SKM-1 treated with dmso at 0.1 percent for 144 hours (cell line): ENCODE data around the gene SLC5A5.

ENCODE experiments used
- DNase-seq: peaks from one replicate; lab custom pipeline; 2025; ENCODE audit not compliant: unreplicated experiment; lab: John Stamatoyannopoulos, UW

The SLC5A5 gene

DNA sequence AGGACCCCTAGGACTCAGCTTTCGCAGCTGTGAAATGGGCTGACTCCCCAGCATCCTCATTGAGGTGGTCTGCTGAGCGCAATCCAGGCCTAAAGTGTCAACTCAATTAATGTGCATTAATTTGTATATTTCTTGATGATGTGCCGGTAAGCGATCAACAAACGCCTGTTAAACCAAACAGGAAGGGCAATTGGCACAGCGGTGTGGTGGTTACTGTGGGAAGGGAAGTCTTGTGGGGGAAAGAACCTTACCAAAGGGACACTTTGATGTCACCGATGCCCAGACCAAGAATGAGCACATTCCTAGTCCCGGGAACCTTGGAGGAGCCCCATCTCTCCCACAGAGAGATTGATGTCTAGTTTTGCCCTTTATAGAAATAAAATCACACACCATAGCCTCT lies 25.6 kb upstream of the SLC5A5 start:
- no peak for DNase-seq

DNA sequence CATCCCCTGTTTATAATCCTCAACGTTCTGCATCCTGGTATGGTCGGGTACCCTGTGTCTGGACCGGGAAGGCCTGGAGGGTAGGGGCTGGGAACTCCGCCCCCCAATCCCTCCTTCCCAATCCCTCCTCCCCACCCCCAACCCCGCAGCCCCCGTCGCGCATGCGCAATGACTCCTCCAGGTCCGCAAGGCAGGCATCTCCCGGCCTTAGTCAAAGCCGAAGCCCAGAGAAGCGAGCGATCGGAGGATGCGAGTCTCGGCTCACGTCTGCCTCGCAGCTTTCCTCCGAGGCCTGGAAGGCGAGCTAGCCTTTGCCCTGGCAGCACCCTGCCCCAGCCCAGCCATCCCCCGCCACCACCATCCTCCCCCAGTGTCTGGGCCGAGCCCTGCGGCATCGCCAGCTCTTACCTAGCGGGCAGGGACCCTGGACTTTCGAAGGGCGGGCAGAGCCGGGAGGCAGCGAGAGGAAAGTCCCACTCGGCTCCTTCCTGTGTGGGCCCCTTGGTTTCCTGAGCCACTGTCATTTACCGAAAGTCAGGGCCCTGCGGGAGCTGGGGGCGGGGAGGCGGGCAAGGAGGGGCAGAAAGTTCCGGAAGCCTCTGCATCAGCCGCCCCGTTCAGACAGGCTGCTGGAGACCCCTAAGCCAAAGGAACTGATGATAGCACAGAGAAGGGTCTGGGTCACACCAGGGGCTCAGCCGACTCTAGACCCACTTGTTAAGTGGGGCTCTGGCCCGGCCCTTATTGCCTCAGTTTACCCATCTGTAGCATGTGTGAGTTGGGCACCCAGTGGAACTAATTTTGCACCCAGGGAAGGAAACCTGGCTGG lies 24.0 kb upstream of the SLC5A5 start, which contains the start of gene JAK3:
Gene JAK3, minus strand, starts transcription at position 445 of the 829 bp plus-strand sequence. CDS start 3,565 bp downstream, outside the sequence.
- DNase-seq: no peak

DNA sequence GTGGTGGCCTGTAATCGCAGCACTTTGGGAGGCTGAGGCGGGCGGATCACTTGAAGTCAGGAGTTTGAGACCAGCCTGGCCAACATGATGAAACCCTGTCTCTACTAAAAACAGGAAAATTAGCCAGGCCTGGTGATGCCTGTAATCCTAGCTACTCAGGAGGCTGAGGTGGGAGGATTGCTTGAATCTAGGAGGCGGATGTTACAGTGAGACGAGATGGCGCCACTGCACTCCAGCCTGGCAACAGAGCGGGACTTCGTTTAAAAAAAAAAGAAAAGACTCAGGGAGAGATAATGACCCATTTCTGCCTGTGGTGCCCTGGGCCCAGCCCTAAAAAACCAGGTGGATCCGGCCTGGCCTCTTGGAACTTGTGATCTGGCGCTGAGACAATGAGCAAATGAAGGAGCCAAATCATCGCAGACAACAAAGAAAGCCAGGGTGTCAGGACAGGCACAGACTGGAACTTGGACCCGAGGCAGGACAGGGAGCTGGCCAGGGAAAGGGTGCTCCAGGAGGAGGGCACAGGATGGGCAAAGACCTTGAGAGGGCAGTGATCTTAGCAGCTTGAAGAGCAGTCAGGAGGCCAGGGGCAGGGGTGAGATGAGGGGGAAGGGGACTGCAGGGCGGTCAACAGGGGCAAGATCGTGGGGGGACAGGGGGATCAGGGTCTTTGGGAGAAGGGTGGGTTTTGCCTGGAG lies 23.0 kb upstream of the SLC5A5 start:
- no peak for DNase-seq

DNA sequence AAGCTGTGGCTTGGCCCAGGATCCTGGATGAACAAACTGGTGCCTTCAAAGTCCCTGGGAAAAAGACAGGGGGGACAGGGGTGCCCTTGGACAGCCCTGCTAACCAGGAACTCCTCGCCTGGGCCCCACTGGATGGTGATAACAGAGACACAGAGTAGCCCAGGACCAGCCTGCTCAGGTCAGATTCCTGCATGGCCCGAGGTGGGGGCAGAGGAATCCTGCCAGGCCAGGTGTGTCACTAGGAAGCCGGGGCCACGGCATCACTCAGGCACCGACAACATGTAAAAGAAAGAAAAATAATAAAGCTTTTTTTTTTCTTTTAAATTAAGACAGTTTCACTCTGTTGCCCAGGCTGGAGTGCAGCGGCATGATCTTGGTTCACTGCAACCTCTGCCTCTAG lies 17.7 kb upstream of the SLC5A5 start:
- DNase-seq: no peak

DNA sequence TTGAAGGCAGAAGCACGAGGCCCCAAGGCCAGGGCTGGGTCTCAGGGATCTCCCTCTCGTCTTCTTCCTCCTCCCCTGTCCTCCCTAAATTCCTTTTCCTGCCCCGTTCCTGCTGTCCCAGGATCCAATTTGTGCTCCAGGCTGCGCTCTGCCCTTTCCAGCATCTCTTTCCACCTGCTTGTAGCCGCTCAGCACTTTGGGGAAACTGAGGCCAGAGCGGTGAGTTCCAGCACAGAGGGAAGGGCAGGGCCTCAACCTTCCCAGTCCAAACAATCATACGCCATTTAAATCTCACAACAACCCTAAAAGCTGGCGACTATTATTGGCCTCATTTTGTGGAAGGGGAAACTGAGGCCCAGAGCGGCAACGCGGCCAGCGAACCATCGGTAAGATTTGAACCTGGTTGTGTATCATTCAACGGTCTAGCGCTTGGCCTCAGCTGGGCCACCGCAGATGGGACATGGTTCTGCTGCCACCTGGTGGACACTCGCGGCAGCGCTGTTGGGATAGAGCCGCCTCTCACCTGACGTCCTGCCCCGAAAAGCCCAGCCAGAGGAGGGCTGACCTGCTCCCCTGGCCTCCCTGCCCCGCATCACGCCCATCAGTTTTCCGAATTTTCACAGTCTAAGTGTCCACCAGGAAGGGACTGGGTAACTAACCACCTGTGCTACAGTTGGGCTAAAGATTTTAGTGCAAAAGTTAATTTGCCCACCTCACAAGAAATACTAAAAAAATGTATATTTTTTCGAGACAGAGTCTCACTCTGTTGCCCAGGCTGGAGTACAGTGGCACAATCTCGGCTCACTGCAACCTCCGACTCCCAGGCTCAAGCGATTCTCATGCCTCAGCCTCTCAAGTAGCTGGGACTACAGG lies 16.2 kb upstream of the SLC5A5 start:
- peak; percentile 65 for DNase-seq

DNA sequence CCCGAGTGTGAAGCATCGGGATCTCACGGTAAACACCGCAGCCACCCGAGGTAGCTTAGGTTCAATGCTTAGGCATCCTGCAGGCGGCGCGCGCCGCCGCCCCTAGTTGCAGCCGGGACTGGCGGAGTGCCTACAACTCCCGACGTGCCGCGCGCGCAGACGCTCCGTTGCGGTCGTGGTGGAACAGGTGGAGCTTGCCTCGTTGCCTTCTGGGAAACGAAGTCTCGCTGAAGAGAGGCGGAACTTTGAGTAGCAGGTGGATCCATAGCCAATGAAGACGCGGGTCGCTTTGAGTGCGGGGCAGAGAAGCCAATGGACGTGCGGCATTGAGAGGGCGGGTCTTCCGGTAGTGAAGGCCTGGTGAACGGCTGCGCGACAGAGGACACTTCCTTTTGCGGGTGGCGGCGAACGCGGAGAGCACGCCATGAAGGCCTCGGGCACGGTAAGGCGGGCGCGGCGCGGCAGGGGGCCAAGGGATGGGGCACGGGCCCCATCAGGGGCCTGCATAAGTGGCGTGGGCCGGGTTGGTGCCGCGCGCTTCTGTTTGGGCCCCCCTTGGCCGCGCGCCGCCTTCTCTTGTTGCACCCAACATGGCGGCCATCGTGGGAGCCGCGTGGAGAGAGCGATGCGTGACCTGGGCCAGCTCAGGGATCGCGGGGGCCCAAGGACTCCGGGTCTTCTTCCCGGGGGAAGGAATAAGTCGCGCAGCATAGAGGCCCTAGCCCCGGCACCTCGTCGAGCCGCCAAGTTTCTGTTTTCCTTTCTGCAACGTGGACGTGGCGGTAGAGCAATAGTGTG lies 12.0 kb upstream of the SLC5A5 start, which contains the start of gene RPL18A:
Gene RPL18A, plus strand, starts transcription at position 378 of the 798 bp plus-strand sequence. Its CDS starts 47 bp downstream, at position 425.
- peak; percentile 99 for DNase-seq

DNA sequence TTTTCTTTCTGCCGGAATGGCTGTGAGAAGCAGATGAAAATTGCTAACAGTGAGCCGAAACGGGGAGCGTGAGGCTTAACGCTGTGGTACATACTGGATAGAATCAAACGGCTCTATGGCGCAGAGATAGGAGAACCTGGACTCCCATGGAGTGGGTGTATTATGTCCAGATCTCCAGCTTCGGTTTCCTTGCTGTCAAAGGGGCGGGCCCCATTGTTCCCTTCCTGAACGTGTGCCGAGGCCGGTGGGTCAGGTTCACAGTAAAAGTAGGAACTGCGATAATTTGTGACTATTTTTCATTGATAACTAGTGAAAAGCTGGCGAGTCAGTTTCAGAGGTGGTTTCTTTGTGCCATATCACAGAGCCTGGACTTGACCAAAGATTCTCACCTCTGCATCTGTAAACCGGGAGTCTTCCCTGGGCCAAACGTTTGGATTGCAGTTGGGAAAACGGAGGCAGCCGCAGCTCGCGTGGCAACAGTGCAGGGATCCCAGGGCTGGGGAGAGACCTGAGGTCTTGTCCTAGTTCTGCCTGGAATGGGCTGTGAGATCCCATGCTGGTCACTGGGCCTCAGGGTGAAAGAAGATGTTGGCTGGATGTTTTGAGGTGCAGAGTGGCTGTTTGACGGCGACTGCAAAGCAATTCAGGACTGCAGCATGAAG lies 11.3 kb upstream of the SLC5A5 start:
- DNase-seq: no peak

DNA sequence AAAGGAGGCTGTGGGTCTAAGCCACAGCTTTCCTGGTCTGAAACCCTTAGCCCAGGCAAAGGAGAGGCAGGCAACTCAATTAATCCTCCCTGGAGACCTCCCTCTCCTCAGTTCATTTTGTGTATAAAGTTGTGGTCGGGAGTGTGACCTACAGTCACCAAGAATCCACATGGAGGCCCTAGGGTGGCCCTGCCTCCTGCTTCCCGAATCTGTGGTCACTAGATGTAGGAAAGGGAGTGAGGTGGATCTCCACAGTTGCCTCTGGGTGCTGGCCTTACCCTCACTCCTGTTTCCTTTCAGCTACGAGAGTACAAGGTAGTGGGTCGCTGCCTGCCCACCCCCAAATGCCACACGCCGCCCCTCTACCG lies 10.8 kb upstream of the SLC5A5 start:
- DNase-seq: no peak

DNA sequence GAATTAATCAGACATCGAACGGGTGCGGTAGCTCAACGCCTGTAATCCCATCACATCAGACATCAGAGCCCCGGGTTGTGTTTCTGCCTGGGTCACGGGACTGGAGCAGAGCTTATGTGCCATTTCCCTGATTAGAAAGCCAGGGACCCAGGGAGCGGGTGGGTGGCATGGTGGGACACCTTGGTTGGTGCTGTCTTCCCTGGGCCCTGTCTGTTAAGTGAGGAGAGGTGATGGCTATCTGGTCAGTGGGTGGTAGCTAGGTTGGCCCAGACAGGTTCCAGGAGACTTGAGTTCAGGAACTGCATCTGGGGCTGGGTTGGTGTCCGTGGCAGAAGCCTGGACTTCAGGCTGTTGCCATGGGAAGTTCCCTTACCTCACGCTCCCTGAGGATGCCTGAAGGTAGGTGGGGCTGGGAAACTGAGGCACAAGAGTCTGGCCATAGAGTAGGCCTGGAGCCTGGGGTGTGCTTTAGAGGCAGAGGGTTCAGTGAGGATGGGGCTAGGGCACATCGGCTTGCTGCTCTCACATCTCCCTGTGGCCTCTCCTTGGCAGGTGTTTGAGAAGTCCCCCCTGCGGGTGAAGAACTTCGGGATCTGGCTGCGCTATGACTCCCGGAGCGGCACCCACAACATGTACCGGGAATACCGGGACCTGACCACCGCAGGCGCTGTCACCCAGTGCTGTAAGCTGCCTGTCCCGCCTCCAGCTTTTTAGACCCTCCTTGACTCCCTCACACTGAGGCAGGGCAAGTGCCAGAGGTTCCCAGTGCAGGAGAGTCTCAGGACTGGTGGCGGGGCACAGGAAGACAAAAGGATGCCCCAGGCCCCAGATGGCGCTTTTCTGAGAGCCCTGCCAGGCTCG lies 10.0 kb upstream of the SLC5A5 start:
- no peak for DNase-seq

DNA sequence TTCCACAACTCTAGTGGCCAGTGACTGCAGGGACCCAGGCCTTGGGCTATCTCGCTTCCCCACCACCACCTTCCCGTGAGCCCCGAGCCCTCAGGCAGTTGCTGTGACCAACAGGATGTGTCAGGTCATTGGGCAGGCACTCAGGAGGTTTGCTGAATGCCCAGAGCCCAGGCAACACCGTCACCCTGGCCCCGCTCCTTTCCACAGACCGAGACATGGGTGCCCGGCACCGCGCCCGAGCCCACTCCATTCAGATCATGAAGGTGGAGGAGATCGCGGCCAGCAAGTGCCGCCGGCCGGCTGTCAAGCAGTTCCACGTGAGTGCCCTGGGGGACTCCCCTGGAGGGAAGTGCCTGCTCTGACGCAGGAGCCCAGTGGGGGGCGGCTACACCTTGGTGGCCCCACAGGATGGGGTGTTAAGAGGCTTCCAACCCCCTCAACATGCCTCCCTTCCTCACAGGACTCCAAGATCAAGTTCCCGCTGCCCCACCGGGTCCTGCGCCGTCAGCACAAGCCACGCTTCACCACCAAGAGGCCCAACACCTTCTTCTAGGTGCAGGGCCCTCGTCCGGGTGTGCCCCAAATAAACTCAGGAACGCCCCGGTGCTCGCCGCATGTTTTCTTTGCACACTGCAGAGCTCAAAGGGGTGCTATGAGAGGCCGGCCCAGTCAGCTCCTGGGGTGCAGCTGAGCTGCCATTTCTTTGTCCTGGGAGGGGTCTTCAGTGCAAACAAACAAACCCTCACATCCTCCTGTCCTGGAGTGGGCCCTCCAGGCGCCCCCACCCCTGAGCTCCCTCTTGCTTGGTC lies 8.8 kb upstream of the SLC5A5 start:
- DNase-seq: no peak

DNA sequence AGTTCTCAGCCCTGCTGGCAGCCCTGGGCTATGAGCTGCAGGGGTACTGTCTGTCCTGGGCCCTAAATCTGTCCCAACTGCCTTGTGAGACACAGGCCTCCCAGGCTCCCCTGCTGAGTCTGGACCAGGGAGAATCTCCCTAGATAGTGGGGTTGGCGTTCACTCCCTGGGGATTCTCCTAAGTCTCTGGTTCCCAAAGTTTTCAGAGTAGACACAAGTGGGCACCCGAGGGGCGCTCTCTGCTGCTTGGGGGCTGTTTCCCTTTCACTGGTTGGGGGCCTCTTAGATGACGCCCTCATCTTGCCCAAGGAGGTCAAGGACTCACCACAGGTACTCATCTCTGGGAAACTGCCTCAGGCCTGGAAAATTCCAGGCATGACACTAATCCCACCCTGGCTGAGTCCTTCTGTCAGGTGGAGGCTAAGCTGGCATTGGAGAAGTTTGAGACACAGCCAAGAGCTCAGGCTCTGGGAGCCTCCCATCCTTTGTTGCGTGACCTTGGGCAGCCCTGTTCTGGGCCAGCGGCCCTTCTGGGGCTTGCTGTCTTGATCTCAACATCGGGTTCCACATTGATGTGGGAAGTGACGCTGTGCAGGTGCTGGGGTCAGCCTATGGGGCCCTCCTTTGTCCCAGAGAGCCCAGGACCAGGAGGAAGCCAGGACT lies 8.1 kb upstream of the SLC5A5 start:
- DNase-seq: no peak

DNA sequence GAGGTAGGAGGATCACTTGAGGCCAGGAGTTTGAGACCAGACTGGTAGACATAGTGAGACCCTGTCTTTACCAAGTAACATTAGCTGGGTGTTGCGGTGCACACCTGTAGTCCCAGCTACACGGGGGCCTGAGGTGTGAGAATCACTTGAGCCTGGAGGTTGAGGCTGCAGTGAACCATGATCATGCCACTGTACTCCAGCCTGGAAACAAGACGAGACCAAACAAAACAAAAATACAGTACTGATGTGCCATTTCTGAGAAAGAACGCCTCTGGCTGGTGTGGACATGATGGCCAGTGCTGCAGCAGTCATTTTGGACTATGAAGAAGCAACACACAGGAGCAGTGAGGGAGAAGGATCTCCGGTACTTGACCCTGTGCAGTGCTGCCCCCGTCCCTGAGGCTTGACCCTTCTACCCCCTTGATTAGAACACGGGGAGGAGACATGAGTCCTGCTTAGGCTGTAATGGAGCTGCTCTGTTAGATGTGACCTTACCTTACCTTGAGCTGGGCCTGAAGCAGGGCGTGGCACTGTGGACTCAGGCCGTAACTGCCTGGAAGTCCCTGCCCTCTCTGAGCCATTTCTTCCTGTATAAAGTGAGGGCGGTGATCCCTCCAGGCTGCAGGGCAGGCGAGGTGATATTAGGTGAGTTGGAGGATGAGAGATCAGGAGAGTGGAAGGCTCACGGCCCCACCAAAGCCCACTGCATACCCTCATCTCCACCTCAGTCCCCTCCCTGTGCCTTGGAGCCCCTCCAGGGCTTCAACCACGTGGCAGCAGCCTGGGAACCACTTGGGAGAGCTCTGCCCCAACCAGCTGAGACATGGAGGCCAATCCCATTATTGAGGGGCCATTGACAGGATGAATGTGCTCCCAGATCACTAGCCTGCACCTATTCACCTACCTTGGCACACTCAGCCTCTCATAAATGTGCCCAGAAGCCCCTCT lies 6.1 kb upstream of the SLC5A5 start:
- DNase-seq: no peak

DNA sequence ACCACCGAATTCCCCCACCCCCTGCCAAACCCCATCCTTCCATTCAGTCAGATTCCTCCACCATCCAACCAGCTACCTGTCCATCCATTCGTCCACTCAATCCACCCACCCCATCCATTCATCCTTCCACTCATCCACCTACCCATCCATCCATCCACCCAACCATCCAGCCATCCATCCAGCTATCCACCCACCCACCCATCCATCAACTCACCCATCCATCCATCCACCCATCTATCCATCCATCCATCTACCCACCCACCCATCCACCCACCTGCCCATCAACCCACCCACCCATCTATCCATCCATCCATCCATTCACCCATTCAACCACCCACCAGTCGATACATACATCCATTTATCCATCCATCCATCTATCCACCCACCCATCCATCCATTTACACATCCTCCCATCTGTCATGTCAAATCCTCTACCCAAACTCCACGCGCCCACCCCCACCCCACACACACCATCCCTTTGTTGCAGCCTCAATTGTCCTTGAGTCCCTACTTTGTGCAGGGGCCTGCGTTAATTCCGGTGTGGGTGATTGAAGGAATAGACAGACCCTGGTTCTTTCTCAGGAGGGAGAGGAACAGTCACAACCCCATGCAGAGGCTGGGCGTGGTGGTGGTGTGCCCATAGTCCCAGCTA lies 5.3 kb upstream of the SLC5A5 start:
- DNase-seq: no peak

DNA sequence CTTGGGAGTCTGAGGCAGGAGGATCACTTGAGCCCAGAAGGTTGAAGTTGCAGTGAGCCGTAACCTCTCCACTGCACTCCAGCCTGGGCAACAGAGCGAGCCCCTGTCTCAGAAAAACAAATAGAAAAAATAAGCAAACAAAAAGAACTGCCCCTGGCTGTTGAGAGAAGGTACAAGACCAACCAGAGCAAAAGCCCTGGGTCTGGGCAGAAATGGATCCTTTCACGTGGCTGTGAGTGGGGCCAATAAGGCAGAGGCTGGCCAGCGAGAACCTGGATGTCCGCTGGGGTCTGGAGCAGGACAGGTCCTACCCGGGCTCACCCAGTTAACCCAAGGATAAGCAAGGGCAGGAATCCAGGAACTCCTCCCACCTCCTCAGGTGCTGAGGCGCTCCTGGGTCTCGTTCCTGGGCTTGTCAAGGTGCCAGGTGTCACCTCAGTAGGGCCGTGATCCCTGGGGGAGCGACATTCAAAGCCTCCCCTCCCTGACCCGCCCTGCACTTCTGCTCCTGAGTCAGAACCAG lies 4.7 kb upstream of the SLC5A5 start:
- no peak for DNase-seq

DNA sequence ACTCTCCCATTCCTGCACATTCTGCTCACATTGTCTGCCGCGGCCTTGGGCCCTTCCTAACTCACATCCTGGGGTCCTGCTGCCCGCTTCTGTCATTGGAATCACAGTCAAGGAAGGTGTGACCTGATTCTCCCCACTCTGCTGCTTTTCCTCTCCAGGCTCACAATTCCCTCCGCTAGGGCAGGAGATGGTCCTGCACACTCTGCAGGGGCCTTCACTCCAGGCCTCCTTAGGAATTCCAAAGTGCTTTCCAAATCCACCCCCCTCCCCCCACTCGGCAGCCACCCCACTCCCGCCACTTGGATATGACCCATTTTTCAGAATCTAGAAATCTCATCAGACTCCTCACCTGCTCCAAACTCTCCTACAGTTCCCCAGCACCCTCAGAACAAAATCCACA lies 3.1 kb upstream of the SLC5A5 start:
- no peak for DNase-seq

DNA sequence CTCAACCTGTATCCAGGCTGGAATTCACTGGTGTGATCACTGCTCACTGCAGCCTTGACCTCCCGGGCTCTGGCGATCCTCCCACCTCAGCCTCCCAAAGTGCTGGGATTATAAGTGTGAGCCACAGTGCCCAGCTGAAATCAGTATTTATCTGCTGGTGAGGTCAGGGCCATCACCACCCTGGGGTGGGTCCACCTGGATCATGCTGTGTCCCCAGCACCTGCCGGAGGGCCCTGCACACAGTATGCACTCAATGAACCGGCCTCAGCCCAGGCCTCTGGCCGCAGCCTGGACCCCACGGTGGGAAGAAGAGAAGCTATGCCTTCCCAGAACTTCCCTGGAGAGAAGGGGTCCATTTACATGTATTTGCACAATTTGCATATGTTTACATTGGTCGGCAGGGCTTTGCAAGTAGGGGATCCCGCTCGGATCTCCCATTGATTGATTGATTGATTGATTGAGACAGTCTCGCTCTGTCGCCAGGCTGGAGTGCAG lies 2.6 kb upstream of the SLC5A5 start:
- no peak for DNase-seq
